ENCODE data around the gene LAPTM5. TPM values are rescaled to one million over a fixed set of nuclear protein-coding genes. Genes with fewer than 3 reads are reported as not detected.

The LAPTM5 gene
- total RNA-seq, 2 donors from 2014 or later, result 563 to 601 TPM

- ATAC-seq (peak; percentile 51), DNase-seq (no peak)
- no peaks in the 10 kb centered on the region for H3K27me3 Mint-ChIP-seq
- H3K4me3 Mint-ChIP-seq, result peak overlapping the region; percentile 15
- H3K4me1 Mint-ChIP-seq, result peaks cover 52% of the 10 kb centered on the region
- no peaks in the 10 kb centered on the region for H3K9me3 ChIP-seq (ENCODE audit: control insufficient read depth, low read length, poor library complexity, severe bottlenecking)
- peak overlapping the region; percentile 100 for H3K27ac Mint-ChIP-seq
- H3K36me3 Mint-ChIP-seq (ENCODE audit: low read depth), result no peaks in the 10 kb centered on the region
Measured at GRCh38 chr1:30762152-30762929, 4.8 kb upstream of the LAPTM5 start.

GRCh38 chr1:30761381-30762151 lies 4.0 kb upstream of the LAPTM5 start:
- DNase-seq (no peak), ATAC-seq (no peak)
- peak overlapping the region; percentile 76 for H3K4me3 Mint-ChIP-seq

GRCh38 chr1:30760596-30761324 lies 3.2 kb upstream of the LAPTM5 start:
- H3K9me3 ChIP-seq (ENCODE audit: control insufficient read depth, low read length, poor library complexity, severe bottlenecking), result no peaks in the 10 kb centered on the region
- no peak for ATAC-seq
- peaks cover 3% of the 10 kb centered on the region for H3K36me3 Mint-ChIP-seq (ENCODE audit: low read depth)
- H3K27ac Mint-ChIP-seq, result peak overlapping the region; percentile 100
- H3K4me1 Mint-ChIP-seq, result peaks cover 54% of the 10 kb centered on the region
- DNase-seq, result no peak
- H3K4me3 Mint-ChIP-seq, result peak overlapping the region; percentile 76
- no peaks in the 10 kb centered on the region for H3K27me3 Mint-ChIP-seq

More at GRCh38 chr1:30761381-30762151, 4.0 kb upstream of the LAPTM5 start:
- peaks cover 3% of the 10 kb centered on the region for H3K36me3 Mint-ChIP-seq (ENCODE audit: low read depth)
- H3K27me3 Mint-ChIP-seq, result no peaks in the 10 kb centered on the region
- H3K27ac Mint-ChIP-seq, result peak overlapping the region; percentile 100
- H3K4me1 Mint-ChIP-seq, result peaks cover 56% of the 10 kb centered on the region
- no peaks in the 10 kb centered on the region for H3K9me3 ChIP-seq (ENCODE audit: control insufficient read depth, low read length, poor library complexity, severe bottlenecking)

GRCh38 chr1:30759718-30760281 lies 2.2 kb upstream of the LAPTM5 start:
- Mint-ChIP-seq H3K27me3 (no peaks in the 10 kb centered on the region), H3K27ac (peak overlapping the region; percentile 100), H3K4me1 (peaks cover 64% of the 10 kb centered on the region), H3K4me3 (peak overlapping the region; percentile 84), H3K36me3 (ENCODE audit: low read depth) (peaks cover 11% of the 10 kb centered on the region)
- no peaks in the 10 kb centered on the region for H3K9me3 ChIP-seq (ENCODE audit: control insufficient read depth, low read length, poor library complexity, severe bottlenecking)
- DNase-seq (peak; percentile 39 to 65 (median 54)), ATAC-seq (peak; percentile 44)

GRCh38 chr1:30758785-30759380 lies 1.3 kb upstream of the LAPTM5 start:
- H3K27ac Mint-ChIP-seq, result peak overlapping the region; percentile 100
- peaks cover 11% of the 10 kb centered on the region for H3K36me3 Mint-ChIP-seq (ENCODE audit: low read depth)
- no peaks in the 10 kb centered on the region for H3K9me3 ChIP-seq (ENCODE audit: control insufficient read depth, low read length, poor library complexity, severe bottlenecking)
- DNase-seq, result no peak
- H3K4me3 Mint-ChIP-seq, result peak overlapping the region; percentile 100
- no peak for ATAC-seq
- peaks cover 69% of the 10 kb centered on the region for H3K4me1 Mint-ChIP-seq
- no peaks in the 10 kb centered on the region for H3K27me3 Mint-ChIP-seq

GRCh38 chr1:30758121-30758688 lies 631 bp upstream of the LAPTM5 start:
- peaks cover 11% of the 10 kb centered on the region for H3K36me3 Mint-ChIP-seq (ENCODE audit: low read depth)
- no peak for ATAC-seq
- DNase-seq, result no peak
- H3K27ac Mint-ChIP-seq, result peak overlapping the region; percentile 100
- H3K4me3 Mint-ChIP-seq, result peak overlapping the region; percentile 100
- no peaks in the 10 kb centered on the region for H3K27me3 Mint-ChIP-seq
- H3K4me1 Mint-ChIP-seq, result peaks cover 73% of the 10 kb centered on the region
- no peaks in the 10 kb centered on the region for H3K9me3 ChIP-seq (ENCODE audit: control insufficient read depth, low read length, poor library complexity, severe bottlenecking)

- peak; percentile 46 to 65 (median 47) for DNase-seq
- H3K36me3 Mint-ChIP-seq (ENCODE audit: low read depth), result peaks cover 13% of the 10 kb centered on the region
- no peaks in the 10 kb centered on the region for H3K27me3 Mint-ChIP-seq
- peak; percentile 66 for ATAC-seq
- H3K27ac Mint-ChIP-seq, result peak overlapping the region; percentile 100
- peak overlapping the region; percentile 100 for H3K4me3 Mint-ChIP-seq
- H3K4me1 Mint-ChIP-seq, result peaks cover 75% of the 10 kb centered on the region
- no peaks in the 10 kb centered on the region for H3K9me3 ChIP-seq (ENCODE audit: control insufficient read depth, low read length, poor library complexity, severe bottlenecking)
Measured at GRCh38 chr1:30756545-30757351, 826 bp downstream of the LAPTM5 start.

- DNase-seq (no peak), ATAC-seq (peak; percentile 15)
- Mint-ChIP-seq H3K4me1 (peaks cover 75% of the 10 kb centered on the region), H3K27ac (peak overlapping the region; percentile 100), H3K36me3 (ENCODE audit: low read depth) (peaks cover 13% of the 10 kb centered on the region), H3K4me3 (peak overlapping the region; percentile 100), H3K27me3 (no peaks in the 10 kb centered on the region)
- no peaks in the 10 kb centered on the region for H3K9me3 ChIP-seq (ENCODE audit: control insufficient read depth, low read length, poor library complexity, severe bottlenecking)
Measured at GRCh38 chr1:30756206-30756544, 1.4 kb downstream of the LAPTM5 start.

GRCh38 chr1:30755746-30756145 lies 1.8 kb downstream of the LAPTM5 start:
- DNase-seq, result no peak
- no peak for ATAC-seq
- peak overlapping the region; percentile 100 for H3K4me3 Mint-ChIP-seq
- peak overlapping the region; percentile 100 for H3K27ac Mint-ChIP-seq
- peaks cover 74% of the 10 kb centered on the region for H3K4me1 Mint-ChIP-seq
- H3K9me3 ChIP-seq (ENCODE audit: control insufficient read depth, low read length, poor library complexity, severe bottlenecking), result no peaks in the 10 kb centered on the region
- peaks cover 13% of the 10 kb centered on the region for H3K36me3 Mint-ChIP-seq (ENCODE audit: low read depth)
- H3K27me3 Mint-ChIP-seq, result no peaks in the 10 kb centered on the region

- Mint-ChIP-seq H3K4me1 (peaks cover 76% of the 10 kb centered on the region), H3K36me3 (ENCODE audit: low read depth) (peaks cover 13% of the 10 kb centered on the region), H3K27ac (peak overlapping the region; percentile 100), H3K27me3 (no peaks in the 10 kb centered on the region), H3K4me3 (peak overlapping the region; percentile 100)
- ATAC-seq (no peak), DNase-seq (no peak)
- H3K9me3 ChIP-seq (ENCODE audit: control insufficient read depth, low read length, poor library complexity, severe bottlenecking), result no peaks in the 10 kb centered on the region
Measured at GRCh38 chr1:30755334-30755733, 2.2 kb downstream of the LAPTM5 start.

- Mint-ChIP-seq H3K36me3 (ENCODE audit: low read depth) (peaks cover 13% of the 10 kb centered on the region), H3K27me3 (no peaks in the 10 kb centered on the region), H3K27ac (peak overlapping the region; percentile 100), H3K4me3 (peak overlapping the region; percentile 100), H3K4me1 (peaks cover 76% of the 10 kb centered on the region)
- no peaks in the 10 kb centered on the region for H3K9me3 ChIP-seq (ENCODE audit: control insufficient read depth, low read length, poor library complexity, severe bottlenecking)
- DNase-seq (no peak), ATAC-seq (peak; percentile 12)
Measured at GRCh38 chr1:30754684-30755171, 2.8 kb downstream of the LAPTM5 start.

Measured in T-helper 17 cell (primary cell).